ENCODE results near the gene CKAP2L. TPM values are rescaled to one million over a fixed set of nuclear protein-coding genes. Genes with fewer than 3 reads are reported as not detected.

Gene CKAP2L
- total and polyA plus RNA-seq, 7 donors: under 0.01 to 3.0 (median 0.54) TPM; not detected in 2

DNA sequence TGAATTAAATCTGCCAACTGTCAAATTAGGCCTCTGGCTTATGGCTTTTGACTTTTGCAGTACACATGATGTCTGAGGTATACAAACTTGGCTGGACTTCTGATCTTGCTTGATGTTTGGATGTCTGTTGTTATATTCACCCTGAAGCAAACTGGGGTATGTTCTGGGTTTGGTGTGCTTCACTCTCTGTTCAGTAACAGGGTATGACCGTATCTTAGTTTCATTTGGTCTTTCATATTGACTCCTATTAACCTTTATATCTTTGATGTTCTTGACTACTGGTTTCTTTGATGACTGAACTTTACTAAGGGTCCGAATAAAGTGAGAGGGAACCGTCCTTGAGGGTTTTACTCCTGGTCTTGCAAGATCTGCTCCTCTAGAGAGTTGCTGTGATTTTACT is 8.2 kb downstream of the CKAP2L start:
- no peak for DNase-seq
- Histone ChIP-seq H3K4me1 (peaks cover 0 to 5% (median 0%) of the 10 kb centered on the region in 4 donors), H3K27ac (no peak overlapping the region), H3K9me3 (no peaks in the 10 kb centered on the region), H3K27me3 (no peaks in the 10 kb centered on the region), H3K36me3 (no peaks in the 10 kb centered on the region), H3K4me3 (no peak overlapping the region)
- 86 to 92% methylated on average over 3 of the region's 3 CpGs for WGBS, 2 donors
- intact Hi-C loops (cut with DNase I): no loop called here
- TF ChIP-seq POLR2AphosphoS5 (IDR thresholded peaks at IDR 0.05) (no peak), POLR2A (IDR thresholded peaks at IDR 0.05) (no peak)

DNA sequence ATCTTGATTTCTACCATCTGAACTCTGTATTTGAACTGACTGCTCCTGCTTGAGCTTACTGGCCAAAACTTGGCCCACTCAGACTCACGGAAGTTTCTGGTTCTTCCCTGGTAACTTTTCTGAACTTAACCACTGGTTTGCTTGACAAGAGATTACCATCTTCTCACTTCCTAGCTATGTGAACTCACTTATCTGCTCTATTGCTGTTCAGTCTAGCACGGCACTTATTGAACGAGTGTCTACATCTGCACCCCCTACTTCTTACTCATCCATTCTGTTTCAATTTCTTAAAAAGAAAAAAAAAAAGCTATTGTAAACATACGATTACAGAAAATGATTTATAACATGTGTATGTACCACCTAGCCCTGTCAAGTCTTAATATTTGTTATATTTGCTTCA is 9.0 kb downstream of the CKAP2L start:
- Histone ChIP-seq H3K9me3 (no peaks in the 10 kb centered on the region), H3K4me1 (peaks cover 0 to 5% (median 0%) of the 10 kb centered on the region in 4 donors), H3K36me3 (no peaks in the 10 kb centered on the region), H3K27ac (no peak overlapping the region), H3K4me3 (no peak overlapping the region), H3K27me3 (no peaks in the 10 kb centered on the region)
- DNase-seq: no peak
- TF ChIP-seq POLR2AphosphoS5 (IDR thresholded peaks at IDR 0.05) (no peak), POLR2A (IDR thresholded peaks at IDR 0.05) (no peak), EP300 (IDR thresholded peaks at IDR 0.05) (no peak)
- TF ChIP-seq, protein P1, sequence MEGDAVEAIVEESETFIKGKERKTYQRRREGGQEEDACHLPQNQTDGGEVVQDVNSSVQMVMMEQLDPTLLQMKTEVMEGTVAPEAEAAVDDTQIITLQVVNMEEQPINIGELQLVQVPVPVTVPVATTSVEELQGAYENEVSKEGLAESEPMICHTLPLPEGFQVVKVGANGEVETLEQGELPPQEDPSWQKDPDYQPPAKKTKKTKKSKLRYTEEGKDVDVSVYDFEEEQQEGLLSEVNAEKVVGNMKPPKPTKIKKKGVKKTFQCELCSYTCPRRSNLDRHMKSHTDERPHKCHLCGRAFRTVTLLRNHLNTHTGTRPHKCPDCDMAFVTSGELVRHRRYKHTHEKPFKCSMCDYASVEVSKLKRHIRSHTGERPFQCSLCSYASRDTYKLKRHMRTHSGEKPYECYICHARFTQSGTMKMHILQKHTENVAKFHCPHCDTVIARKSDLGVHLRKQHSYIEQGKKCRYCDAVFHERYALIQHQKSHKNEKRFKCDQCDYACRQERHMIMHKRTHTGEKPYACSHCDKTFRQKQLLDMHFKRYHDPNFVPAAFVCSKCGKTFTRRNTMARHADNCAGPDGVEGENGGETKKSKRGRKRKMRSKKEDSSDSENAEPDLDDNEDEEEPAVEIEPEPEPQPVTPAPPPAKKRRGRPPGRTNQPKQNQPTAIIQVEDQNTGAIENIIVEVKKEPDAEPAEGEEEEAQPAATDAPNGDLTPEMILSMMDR (IDR thresholded peaks at IDR 0.05): no peak
- 87 to 92% methylated on average over 4 of the region's 4 CpGs for WGBS, 2 donors
- intact Hi-C loops (cut with DNase I): no loop called here

DNA sequence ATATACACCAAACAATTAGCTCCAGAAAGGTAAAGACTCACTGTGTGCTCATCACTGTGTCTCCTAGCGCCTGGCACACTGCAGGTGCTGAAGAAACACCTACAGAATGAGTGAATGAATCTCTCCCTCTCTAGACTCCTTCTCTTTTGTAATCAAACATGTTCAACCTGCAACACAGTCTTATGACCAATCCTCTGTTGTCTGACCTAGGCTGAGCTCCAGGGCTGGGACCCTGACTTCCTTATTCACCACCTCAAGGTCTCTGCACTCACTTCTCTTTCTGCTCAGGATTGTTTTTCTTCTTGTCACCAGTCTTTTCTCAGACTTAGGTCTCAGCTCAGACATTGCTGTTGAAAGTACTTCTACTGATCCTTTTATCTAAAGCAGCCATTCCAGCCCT is 9.8 kb downstream of the CKAP2L start:
- intact Hi-C loops (cut with DNase I): no loop called here
- DNase-seq: no peak
- Histone ChIP-seq H3K4me1 (peaks cover 0 to 5% (median 0%) of the 10 kb centered on the region in 4 donors), H3K9me3 (no peaks in the 10 kb centered on the region), H3K4me3 (no peak overlapping the region), H3K27me3 (no peaks in the 10 kb centered on the region), H3K36me3 (no peaks in the 10 kb centered on the region), H3K27ac (no peak overlapping the region)
- TF ChIP-seq, protein P1 (IDR thresholded peaks at IDR 0.05): no peak
- TF ChIP-seq POLR2AphosphoS5 (IDR thresholded peaks at IDR 0.05): no peak
- no peak for TF ChIP-seq EP300 (IDR thresholded peaks at IDR 0.05)
- no peak for TF ChIP-seq POLR2A (IDR thresholded peaks at IDR 0.05)
- WGBS, 2 donors: 97 to 98% methylated on average over 1 of the region's 1 CpG

DNA sequence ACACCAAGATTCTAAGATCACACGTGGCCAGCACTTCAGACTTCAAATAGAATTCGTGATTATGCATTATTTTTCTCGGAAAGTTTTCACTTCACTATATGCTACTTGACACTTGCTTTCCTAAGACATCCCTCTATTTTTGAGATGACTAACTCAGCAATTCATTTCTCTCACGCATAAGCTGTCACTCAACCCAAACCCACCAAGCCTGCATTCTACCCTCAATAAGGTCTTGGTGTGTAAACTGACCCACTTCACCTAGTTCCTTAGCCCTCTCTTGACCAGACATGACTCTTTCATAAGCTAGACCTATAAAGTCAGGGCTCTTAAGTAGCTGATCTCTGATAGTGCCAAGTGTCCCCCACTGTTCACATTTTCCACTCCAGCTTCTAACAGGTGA is 11.7 kb downstream of the CKAP2L start:
- intact Hi-C loops (cut with DNase I): no loop called here
- WGBS, 2 donors: 82 to 88% methylated on average over 4 of the region's 4 CpGs
- no peak overlapping the region for H3K4me3 ChIP-seq

DNA sequence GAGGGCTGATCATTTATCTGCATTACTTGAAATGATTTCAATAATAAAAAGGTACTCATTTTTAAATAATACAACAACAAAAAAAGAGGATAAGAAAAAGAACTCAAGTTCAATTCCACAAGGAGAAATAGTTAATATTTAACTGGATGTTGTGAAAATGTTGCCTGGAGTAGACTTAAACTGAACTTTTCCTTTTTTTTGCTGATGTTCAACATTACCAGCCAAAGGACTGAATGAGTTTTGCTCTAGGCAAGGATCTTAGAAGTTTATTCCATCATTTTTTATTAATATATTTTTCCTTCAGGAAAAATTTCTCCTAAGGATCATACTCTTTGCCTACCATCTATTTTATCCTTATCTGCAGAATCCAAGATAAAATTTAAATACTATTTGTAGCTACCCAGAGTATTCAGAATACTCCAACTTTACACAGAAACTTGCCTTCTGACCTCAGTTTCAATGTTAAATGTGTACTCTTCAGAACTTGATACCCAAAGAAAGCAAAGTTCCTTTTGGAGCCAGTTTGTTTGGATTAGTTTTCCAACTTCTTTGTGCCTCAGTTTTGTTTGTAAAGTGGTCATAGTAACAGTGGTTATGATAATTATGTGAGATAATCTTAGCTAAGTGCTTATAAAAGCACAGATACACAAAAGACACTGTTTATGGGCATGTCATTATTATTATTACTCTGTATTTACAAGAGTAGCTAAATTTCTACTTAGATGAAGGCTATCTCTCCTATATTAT is 12.8 kb downstream of the CKAP2L start:
- Histone ChIP-seq H3K27me3 (no peaks in the 10 kb centered on the region), H3K4me1 (no peaks in the 10 kb centered on the region), H3K36me3 (no peaks in the 10 kb centered on the region), H3K9me3 (no peaks in the 10 kb centered on the region), H3K27ac (no peak overlapping the region), H3K4me3 (no peak overlapping the region)
- intact Hi-C loops (cut with DNase I): no loop called here
- no peak for TF ChIP-seq POLR2A (IDR thresholded peaks at IDR 0.05)
- TF ChIP-seq, protein P1 (IDR thresholded peaks at IDR 0.05): no peak
- TF ChIP-seq POLR2AphosphoS5 (IDR thresholded peaks at IDR 0.05): no peak
- no peak for TF ChIP-seq EP300 (IDR thresholded peaks at IDR 0.05)
- DNase-seq: no peak

More for the DNA sequence above, 11.7 kb downstream of the CKAP2L start:
- no peaks in the 10 kb centered on the region for H3K27me3 ChIP-seq
- no peaks in the 10 kb centered on the region for H3K4me1 ChIP-seq
- no peaks in the 10 kb centered on the region for H3K9me3 ChIP-seq
- no peak for DNase-seq
- TF ChIP-seq EP300 (IDR thresholded peaks at IDR 0.05) (no peak), POLR2A (IDR thresholded peaks at IDR 0.05) (no peak), POLR2AphosphoS5 (IDR thresholded peaks at IDR 0.05) (no peak)
- TF ChIP-seq, protein P1 (IDR thresholded peaks at IDR 0.05): no peak
- H3K27ac ChIP-seq: no peak overlapping the region
- no peaks in the 10 kb centered on the region for H3K36me3 ChIP-seq

Data from sigmoid colon (tissue), 7 donors.